BLaER1 treated with 17β-estradiol and CSF1 and Interleukin-3, amounts not matched to agents 10 nM and 100 nM (cell line): ENCODE results near the gene TEKT5.
"Not testable (repeated sequence)": the region's sequence is repeated elsewhere in the genome, so short reads cannot be mapped to it uniquely, and the experiment has no call there.

Source experiments
- H3K27ac ChIP-seq, 11 experiments: shearing (Covaris generic); formaldehyde crosslinking; 2 replicates each; pipeline ENCODE4 v1.8.1; 2022
- H3K27me3 ChIP-seq, 11 experiments: shearing (Covaris generic); formaldehyde crosslinking; 2 replicates each; pipeline ENCODE4 v1.8.1; 2022
- H3K36me3 ChIP-seq, 11 experiments: shearing (Covaris generic); formaldehyde crosslinking; 2 replicates each; pipeline ENCODE4 v1.8.1; 2022
- H3K4me1 ChIP-seq, 10 experiments: shearing (Covaris generic); formaldehyde crosslinking; 2 replicates each; pipeline ENCODE4 v1.8.1; 2022
- H3K4me2 ChIP-seq, 11 experiments: shearing (Covaris generic); formaldehyde crosslinking; 2 replicates each; pipeline ENCODE4 v1.8.1; 2022
- H3K4me3 ChIP-seq, 10 experiments: shearing (Covaris generic); formaldehyde crosslinking; 2 replicates each; pipeline ENCODE4 v1.8.1; 2022
- H3K9ac ChIP-seq, 11 experiments: shearing (Covaris generic); formaldehyde crosslinking; 2 replicates each; pipeline ENCODE4 v1.8.1; 2022
- H3K9me3 ChIP-seq, 11 experiments: shearing (Covaris generic); formaldehyde crosslinking; replicated peaks in 1 of 11; 2 replicates each; pipeline ENCODE4 v1.8.1; 2022
- H4K20me1 ChIP-seq, 11 experiments: shearing (Covaris generic); formaldehyde crosslinking; 2 replicates each; pipeline ENCODE4 v1.8.1; 2022
- Cebpa-rat ChIP-seq, 11 experiments: shearing (Covaris generic); IDR thresholded peaks; 2 replicates each; pipeline ENCODE4 v1.8.1; 2022

Gene TEKT5

DNA sequence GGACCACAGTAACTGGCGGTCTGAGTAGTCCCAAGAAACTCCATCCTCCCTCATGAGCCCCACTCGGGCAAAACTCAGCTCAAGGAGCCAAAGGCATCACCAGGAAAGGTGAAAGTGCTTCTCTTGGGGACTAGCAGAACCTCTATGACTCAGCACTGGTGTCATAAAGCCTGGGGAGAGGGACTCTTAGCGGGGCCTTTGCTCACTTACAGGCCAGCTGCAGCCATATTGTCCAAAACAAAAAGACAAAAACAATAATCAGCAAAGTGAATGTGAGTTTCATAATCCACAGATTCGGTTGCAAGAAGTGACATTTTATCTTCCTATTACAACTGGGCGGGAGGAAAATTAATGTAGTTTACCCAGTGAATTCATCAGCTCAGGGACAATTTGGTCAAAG, at the start of gene TEKT5:
TSS of gene TEKT5 (minus strand) at position 101 of the 400 bp plus-strand sequence. CDS start at position 44, 57 bp downstream.
- no peak within 1 kb of the TSS for H3K27ac ChIP-seq
- H3K4me3 ChIP-seq = no peak within 1 kb of the TSS
- H3K4me1 ChIP-seq = peaks cover 0 to 15% (median 14%) of the 10 kb centered on the region in 10 experiments; a peak in 16 of 20 replicates

DNA sequence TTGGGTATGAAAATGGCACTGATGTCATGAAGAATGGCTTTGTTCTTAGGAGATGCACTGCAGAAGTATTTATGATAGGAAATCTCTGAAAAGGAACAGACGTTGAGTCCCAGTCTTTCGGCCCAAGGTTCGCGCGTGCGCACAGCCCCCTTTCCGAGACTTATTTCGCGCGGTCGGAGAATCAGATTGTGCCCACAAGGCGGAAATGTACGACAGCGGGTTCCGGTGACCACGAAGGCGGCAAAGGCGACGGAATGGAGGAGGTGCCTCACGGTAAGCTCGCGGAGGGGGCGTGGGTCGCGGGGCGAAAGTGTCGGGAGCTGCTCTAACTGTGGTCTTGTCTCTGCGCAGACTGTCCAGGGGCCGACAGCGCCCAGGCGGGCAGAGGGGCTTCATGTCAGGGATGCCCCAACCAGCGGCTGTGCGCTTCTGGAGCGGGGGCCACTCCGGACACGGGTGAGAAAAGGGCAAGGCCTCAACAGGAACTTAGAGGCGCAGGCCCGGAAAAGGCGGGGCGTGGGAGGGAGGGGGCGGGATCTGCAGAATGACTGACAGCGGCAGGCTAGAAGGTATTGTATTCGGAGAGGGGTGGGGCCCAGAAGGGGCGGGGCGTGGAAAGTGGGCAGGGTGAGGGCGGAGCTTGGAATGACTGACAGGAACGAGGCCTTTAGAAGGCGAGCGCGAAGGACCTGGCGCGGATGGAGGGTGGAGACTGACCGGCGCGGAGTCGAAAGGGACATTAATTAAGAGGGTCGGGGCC, 49.1 kb upstream of the TEKT5 start, which contains the start of gene NUBP1:
TSS of gene NUBP1 (plus strand) at position 233 of the 760 bp plus-strand sequence. CDS start at position 255, 22 bp downstream.
- Histone ChIP-seq H3K36me3 (peaks cover 13 to 35% (median 28%) of the 10 kb centered on the region in 11 experiments), H3K4me3 (peak within 1 kb of the TSS; percentile 55 to 75 (median 64)), H3K4me2 (peak within 1 kb of the TSS; percentile 71 to 97 (median 92)), H3K9me3 (no peaks in the 10 kb centered on the region), H3K4me1 (peaks cover 65 to 89% (median 71%) of the 10 kb centered on the region in 10 experiments), H3K27me3 (no peaks in the 10 kb centered on the region), H4K20me1 (peaks cover 0 to 12% (median 0%) of the 10 kb centered on the region in 11 experiments; a peak in 2 of 22 replicates), H3K27ac (peak within 1 kb of the TSS; percentile 88 to 99 (median 97)), H3K9ac (peak within 1 kb of the TSS; percentile 88 to 98 (median 95))
- TF ChIP-seq Cebpa-rat (IDR thresholded peaks at IDR 0.05) = no peak

More for the DNA sequence above, at the start of gene TEKT5:
- Histone ChIP-seq H3K9me3 (peaks cover 0 to 5% (median 0%) of the 10 kb centered on the region in 11 experiments; a peak in 6 of 22 replicates), H3K4me2 (no peak within 1 kb of the TSS), H3K27me3 (no peaks in the 10 kb centered on the region), H3K9ac (no peak within 1 kb of the TSS), H3K36me3 (no peaks in the 10 kb centered on the region), H4K20me1 (no peaks in the 10 kb centered on the region)
- no peak for TF ChIP-seq Cebpa-rat (IDR thresholded peaks at IDR 0.05)

DNA sequence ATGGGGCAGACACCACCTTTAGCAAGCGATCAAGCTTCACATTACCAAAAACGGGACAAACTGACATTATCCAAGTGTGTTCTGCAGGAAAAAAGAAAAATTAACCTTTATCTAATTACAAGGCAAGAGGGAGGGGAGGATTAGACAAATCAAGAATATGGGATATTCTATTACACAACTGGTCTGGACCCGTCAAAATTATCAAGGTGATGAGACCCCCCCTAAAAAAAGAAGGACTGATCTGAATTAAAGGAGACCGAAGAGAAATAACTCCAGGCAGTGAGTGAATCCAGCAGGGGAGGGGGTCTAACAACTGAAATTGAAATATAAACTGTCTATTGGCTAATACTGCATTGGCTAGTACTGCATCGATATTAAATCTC, 48.5 kb upstream of the TEKT5 start:
- H3K4me3 ChIP-seq = peak overlapping the region; percentile 55 to 75 (median 64); a peak in 18 of 20 replicates
- peaks cover 0 to 11% (median 0%) of the 10 kb centered on the region in 11 experiments; a peak in 2 of 22 replicates for H4K20me1 ChIP-seq
- peak overlapping the region; percentile 88 to 99 (median 97) for H3K27ac ChIP-seq
- peak overlapping the region; percentile 71 to 92 (median 82) for H3K4me2 ChIP-seq
- H3K36me3 ChIP-seq = peaks cover 10 to 29% (median 23%) of the 10 kb centered on the region in 11 experiments
- peak overlapping the region; percentile 88 to 98 (median 95); a peak in 21 of 22 replicates for H3K9ac ChIP-seq
- H3K9me3 ChIP-seq = no peaks in the 10 kb centered on the region
- no peaks in the 10 kb centered on the region for H3K27me3 ChIP-seq
- TF ChIP-seq Cebpa-rat (IDR thresholded peaks at IDR 0.05) = no peak
- H3K4me1 ChIP-seq = peaks cover 65 to 89% (median 72%) of the 10 kb centered on the region in 10 experiments

DNA sequence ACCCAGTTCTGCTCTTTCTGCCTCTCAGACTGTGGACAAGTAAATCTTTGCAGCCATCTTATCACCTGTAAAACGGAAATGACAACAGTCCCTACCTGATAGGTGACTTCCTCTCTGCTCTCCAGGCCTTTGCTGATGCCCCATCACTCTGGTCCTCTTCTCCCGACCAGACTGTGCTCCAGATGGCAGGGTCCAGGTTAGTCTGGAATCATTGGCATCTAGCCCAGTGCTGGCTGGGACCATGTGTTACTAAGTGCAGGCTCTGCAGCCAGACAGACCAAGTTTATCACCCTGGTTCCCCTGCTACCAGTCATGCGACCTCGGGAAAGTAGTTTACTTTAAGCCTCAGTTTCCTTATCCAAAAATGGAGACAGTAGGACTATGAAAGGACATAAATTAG, 47.1 kb upstream of the TEKT5 start:
- no peak overlapping the region for H3K27ac ChIP-seq

DNA sequence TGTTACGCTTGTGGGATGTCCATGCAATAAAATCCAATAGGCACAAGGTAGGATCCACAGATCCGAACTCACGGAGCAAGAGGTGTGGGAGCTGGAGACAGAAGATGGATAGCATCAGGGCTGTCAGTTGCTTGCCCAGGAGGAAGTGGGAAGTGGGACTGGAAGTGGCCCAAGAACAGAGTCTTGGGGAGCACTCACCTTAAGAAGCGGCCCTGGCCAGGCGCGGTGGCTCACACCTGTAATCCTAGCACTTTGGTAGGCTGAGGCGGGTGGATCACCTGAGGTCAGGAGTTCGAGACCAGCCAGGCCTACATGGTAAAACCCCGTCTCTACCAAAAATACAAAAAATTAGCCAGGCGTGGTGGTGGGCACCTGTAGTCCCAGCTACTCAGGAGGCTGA, 46.5 kb upstream of the TEKT5 start:
- Histone ChIP-seq H3K4me1 (peaks cover 68 to 81% (median 74%) of the 10 kb centered on the region in 10 experiments), H3K4me2 (peak overlapping the region in 6 of 11 experiments; percentile 7 to 39 (median 23); a peak in 9 of 22 replicates)
- not testable (repeated sequence) for H3K4me3 ChIP-seq, H3K36me3 ChIP-seq, H3K27me3 ChIP-seq, H3K9me3 ChIP-seq, H4K20me1 ChIP-seq, H3K9ac ChIP-seq, H3K27ac ChIP-seq

More for the DNA sequence above, 47.1 kb upstream of the TEKT5 start:
- no peaks in the 10 kb centered on the region for H3K9me3 ChIP-seq
- no peak for TF ChIP-seq Cebpa-rat (IDR thresholded peaks at IDR 0.05)
- no peak overlapping the region for H3K9ac ChIP-seq
- H3K36me3 ChIP-seq = peaks cover 0 to 16% (median 9%) of the 10 kb centered on the region in 11 experiments; a peak in 18 of 22 replicates
- peaks cover 0 to 9% (median 0%) of the 10 kb centered on the region in 11 experiments; a peak in 2 of 22 replicates for H4K20me1 ChIP-seq
- H3K4me3 ChIP-seq = no peak overlapping the region
- H3K27me3 ChIP-seq = no peaks in the 10 kb centered on the region
- H3K4me1 ChIP-seq = peaks cover 73 to 87% (median 78%) of the 10 kb centered on the region in 10 experiments
- 0 out of 22 replicates have a peak overlapping the region, but pooled peaks of 1 of the 11 experiments have one; percentile 4 for H3K4me2 ChIP-seq

DNA sequence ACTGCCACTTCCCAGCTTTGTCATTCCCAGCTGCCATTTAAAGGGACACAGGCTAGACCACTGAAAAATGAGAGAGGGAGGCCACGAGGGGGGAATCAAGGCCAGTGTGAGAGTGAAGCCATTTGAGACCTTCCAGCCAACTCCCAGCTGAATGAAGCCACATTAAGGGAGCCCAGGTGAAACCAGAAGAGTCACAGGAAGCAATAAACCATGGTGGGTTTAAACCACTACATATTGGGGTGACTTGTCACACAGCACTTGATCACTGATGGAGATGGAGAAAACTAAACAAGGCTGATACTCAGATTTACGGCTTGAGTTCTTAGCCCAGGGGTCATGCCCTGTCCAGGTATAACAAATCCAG, 46.1 kb upstream of the TEKT5 start:
- Histone ChIP-seq H3K4me2 (peak overlapping the region in 7 of 11 experiments; percentile 7 to 39 (median 23); a peak in 12 of 22 replicates), H3K27ac (0 out of 22 replicates have a peak overlapping the region, but pooled peaks of 1 of the 11 experiments have one; percentile 1), H4K20me1 (peaks cover 0 to 6% (median 0%) of the 10 kb centered on the region in 11 experiments; a peak in 2 of 22 replicates), H3K9ac (no peak overlapping the region), H3K36me3 (peaks cover 0 to 6% (median 3%) of the 10 kb centered on the region in 11 experiments; a peak in 7 of 22 replicates), H3K4me1 (peaks cover 64 to 77% (median 69%) of the 10 kb centered on the region in 10 experiments), H3K27me3 (no peaks in the 10 kb centered on the region), H3K4me3 (no peak overlapping the region), H3K9me3 (no peaks in the 10 kb centered on the region)
- TF ChIP-seq Cebpa-rat (IDR thresholded peaks at IDR 0.05) = no peak

DNA sequence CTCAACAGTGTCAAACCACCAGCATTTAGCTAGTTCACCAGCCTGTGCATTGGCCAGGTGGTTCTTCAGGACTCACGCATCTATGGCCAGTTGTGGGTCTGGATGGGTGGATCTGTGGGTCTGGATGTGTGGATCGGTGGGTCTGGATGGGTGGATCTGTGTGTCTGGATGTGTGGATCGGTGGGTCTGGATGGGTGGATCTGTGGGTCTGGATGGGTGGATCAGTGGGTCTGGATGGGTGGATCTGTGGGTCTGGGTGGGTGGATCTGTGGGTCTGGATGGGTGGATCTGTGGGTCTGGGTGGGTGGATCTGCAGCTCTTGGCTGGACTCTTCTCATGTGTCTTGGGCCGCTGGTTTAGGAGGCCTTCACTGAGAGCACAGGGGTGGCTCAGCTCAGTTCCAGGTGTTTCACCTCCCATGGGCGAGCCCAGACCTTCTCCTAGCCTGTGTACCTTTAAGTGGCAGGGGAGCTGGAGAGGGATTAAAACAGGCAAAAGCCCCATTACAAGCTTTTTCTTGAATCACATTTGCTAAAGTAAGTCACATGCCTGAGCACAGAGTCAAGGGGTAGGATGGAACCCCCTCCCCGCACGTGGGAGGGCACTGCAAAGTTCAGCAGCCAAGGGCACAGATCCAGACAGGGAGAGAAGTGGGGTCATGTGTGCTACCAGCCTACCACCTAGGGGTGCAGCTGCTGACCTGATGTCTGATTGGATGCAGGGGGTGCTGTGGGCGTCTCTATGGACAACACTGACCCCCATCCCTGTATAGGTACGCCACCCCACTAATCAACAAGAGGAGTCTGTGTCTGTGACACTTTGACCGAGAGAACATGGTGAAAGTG, 45.5 kb upstream of the TEKT5 start:
- no peak overlapping the region for H3K9ac ChIP-seq
- no peak overlapping the region for H3K4me3 ChIP-seq
- TF ChIP-seq Cebpa-rat (IDR thresholded peaks at IDR 0.05) = no peak
- peak overlapping the region in 7 of 11 experiments; percentile 7 to 70 (median 23); a peak in 13 of 22 replicates for H3K4me2 ChIP-seq
- H3K4me1 ChIP-seq = peaks cover 58 to 71% (median 63%) of the 10 kb centered on the region in 10 experiments
- no peaks in the 10 kb centered on the region; a peak in 1 of 22 replicates for H4K20me1 ChIP-seq
- 0 out of 22 replicates have a peak overlapping the region, but pooled peaks of 1 of the 11 experiments have one; percentile 1 for H3K27ac ChIP-seq
- H3K9me3 ChIP-seq = no peaks in the 10 kb centered on the region
- H3K36me3 ChIP-seq = peaks cover 0 to 4% (median 0%) of the 10 kb centered on the region in 11 experiments; a peak in 1 of 22 replicates
- H3K27me3 ChIP-seq = no peaks in the 10 kb centered on the region

DNA sequence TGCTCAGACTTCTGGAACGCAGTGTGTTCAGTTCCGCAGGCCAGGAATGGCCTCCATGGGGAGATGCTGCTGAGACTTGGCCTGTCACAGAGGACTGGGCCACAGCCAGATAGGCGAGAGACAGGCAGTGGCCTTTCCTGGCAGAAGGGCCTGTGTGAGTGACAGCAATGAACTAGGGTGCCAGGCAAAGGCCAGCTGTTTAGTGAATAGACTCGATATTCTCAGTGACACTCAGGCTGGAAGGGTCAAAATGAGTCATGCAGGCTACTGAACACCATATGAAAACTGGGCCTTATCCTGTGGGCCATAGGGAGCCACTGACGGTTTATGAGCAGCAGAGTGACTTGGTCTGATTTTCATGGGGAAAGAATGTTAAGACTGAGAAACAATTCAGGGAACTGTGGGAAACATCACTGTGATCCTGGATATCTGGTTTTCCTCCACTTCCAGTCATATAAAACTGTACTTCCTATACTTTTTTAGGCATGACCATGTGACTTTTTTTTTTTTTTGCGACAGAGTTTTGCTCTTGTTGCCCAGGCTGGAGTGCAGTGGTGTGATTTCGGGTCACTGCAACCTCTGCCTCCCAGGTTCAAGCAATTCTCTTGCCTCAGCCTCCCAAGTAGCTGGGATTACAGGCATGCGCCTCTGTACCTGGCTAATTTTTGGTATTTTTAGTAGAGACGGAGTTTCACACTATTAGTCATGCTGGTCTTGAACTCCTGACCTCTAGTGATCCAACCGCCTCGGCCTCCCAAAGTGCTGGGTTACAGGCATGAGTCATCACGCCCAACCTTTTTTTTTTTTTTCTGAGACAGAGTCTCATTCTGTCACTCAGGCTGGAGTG, 43.7 kb upstream of the TEKT5 start:
- TF ChIP-seq Cebpa-rat (IDR thresholded peaks at IDR 0.05) = no peak
- Histone ChIP-seq H3K36me3 (no peaks in the 10 kb centered on the region), H4K20me1 (no peaks in the 10 kb centered on the region), H3K4me3 (no peak overlapping the region), H3K27me3 (no peaks in the 10 kb centered on the region), H3K4me1 (peaks cover 47 to 60% (median 52%) of the 10 kb centered on the region in 10 experiments), H3K27ac (peak overlapping the region in 10 of 11 experiments; percentile 46 to 84 (median 79); a peak in 18 of 22 replicates), H3K9ac (peak overlapping the region in 6 of 11 experiments; percentile 3 to 44 (median 38); a peak in 7 of 22 replicates), H3K9me3 (peaks cover 0 to 6% (median 3%) of the 10 kb centered on the region in 11 experiments; a peak in 11 of 22 replicates), H3K4me2 (peak overlapping the region; percentile 43 to 86 (median 75))
